ENCODE data around the gene MBD3L5. TPM values are rescaled to one million over a fixed set of nuclear protein-coding genes. Genes with fewer than 3 reads are reported as not detected.

Gene MBD3L5
- total and polyA plus RNA-seq, 9 of the 15 experiments (the other 6 are each of a cell fraction or from before 2014, with no cell fraction given), result not detected

GRCh38 chr19:7078008-7078407, 47.6 kb downstream of the MBD3L5 start (continued):
- TF ChIP-seq TFE3 (CRISPR knock-in tag; IDR thresholded peaks at IDR 0.05) (no peak), ETS2 (tag; IDR thresholded peaks at IDR 0.05; ENCODE audit: borderline replicate concordance, poor library complexity, severe bottlenecking) (no peak), CEBPG (CRISPR knock-in tag; IDR thresholded peaks at IDR 0.05) (no peak), CEBPG (tag; conservative IDR thresholded peaks at IDR 0.05 in 1 of 2, IDR thresholded peaks at IDR 0.05 in 1 of 2) (0 out of 4 replicates have a peak, but pooled peaks of 1 of the 2 experiments have one; percentile 20), CBX5 (IDR thresholded peaks at IDR 0.05; ENCODE audit: borderline replicate concordance, low read depth) (peak; percentile 90; the same call in 1 of the 2 replicates), RCOR1 (IDR thresholded peaks at IDR 0.05; ENCODE audit: borderline replicate concordance in 1 of 2, low read depth in 2 of 2, low read length in 2 of 2) (no peak), PYGO2 (tag; IDR thresholded peaks at IDR 0.05) (no peak), TRIM24 (IDR thresholded peaks at IDR 0.05) (0 out of 4 replicates have a peak, but pooled peaks have one; percentile 8 to 39), CBX1 (IDR thresholded peaks at IDR 0.05; ENCODE audit: low read depth) (0 out of 2 replicates have a peak, but pooled peaks have one; percentile 27), RNF2 (IDR thresholded peaks at IDR 0.05) (no peak), XRCC3 (IDR thresholded peaks at IDR 0.05) (no peak), ZBTB7A (IDR thresholded peaks at IDR 0.05; ENCODE audit: borderline replicate concordance, control insufficient read depth, low read depth, low read length) (no peak), SMARCE1 (IDR thresholded peaks at IDR 0.05) (no peak), HDAC1 (IDR thresholded peaks at IDR 0.05) (no peak), ZFP1 (CRISPR knock-in tag; IDR thresholded peaks at IDR 0.05) (peak; percentile 47; the same call in 1 of the 2 replicates), TCF7L2 (IDR thresholded peaks at IDR 0.05; ENCODE audit: low read depth, low read length) (no peak), KLF6 (CRISPR knock-in tag; IDR thresholded peaks at IDR 0.05; ENCODE audit: borderline replicate concordance) (no peak), PHB2 (IDR thresholded peaks at IDR 0.05; ENCODE audit: low read depth) (no peak), JUND (IDR thresholded peaks at IDR 0.05; ENCODE audit: borderline replicate concordance, low read depth, low read length) (peak; percentile 45; the same call in 1 of the 2 replicates), JUND (tag; IDR thresholded peaks at IDR 0.05; ENCODE audit: borderline replicate concordance, low read depth, low read length) (peak; percentile 31; the same call in 1 of the 3 replicates), ZNF280B (CRISPR knock-in tag; IDR thresholded peaks at IDR 0.05) (no peak), TAF15 (IDR thresholded peaks at IDR 0.05; ENCODE audit: low read depth, low read length) (no peak), BCLAF1 (IDR thresholded peaks at IDR 0.05; ENCODE audit: borderline replicate concordance in 1 of 2, control insufficient read depth in 1 of 2, low read depth in 2 of 2, low read length in 1 of 2) (no peak), PHTF2 (CRISPR knock-in tag; IDR thresholded peaks at IDR 0.05) (no peak)

Data from K562 (cell line).